WERI-Rb-1 (cell line): ENCODE results near the gene SPEG.

ENCODE experiments used
- DNase-seq: peaks from one replicate; pipeline ENCODE4 v3.0.0-alpha.2; 2020
- H3K27ac ChIP-seq: fragments of 250-450 bp; sonication (Bioruptor Pico); 2 replicates; pipeline ENCODE4 v1.5.1; 2020; ENCODE audit warnings: mild to moderate bottlenecking, moderate library complexity
- H3K27me3 ChIP-seq: fragments of 250-450 bp; sonication (Bioruptor Pico); 2 replicates; pipeline ENCODE4 v1.5.1; 2021; ENCODE audit warnings: mild to moderate bottlenecking, low read depth, moderate library complexity; ENCODE audit not compliant: insufficient read depth, severe bottlenecking
- H3K36me3 ChIP-seq: fragments of 250-450 bp; sonication (Bioruptor Pico); 2 replicates; pipeline ENCODE4 v1.5.1; 2020; ENCODE audit warnings: mild to moderate bottlenecking, moderate library complexity
- H3K4me3 ChIP-seq: 2 replicates; pipeline ENCODE4 v1.5.1; 2011; ENCODE audit warnings: low read depth, mild to moderate bottlenecking, control low read depth, low read length
- H3K9me3 ChIP-seq: fragments of 250-450 bp; sonication (Bioruptor Pico); 2 replicates; pipeline ENCODE4 v1.5.1; 2021; ENCODE audit warnings: mild to moderate bottlenecking, moderate library complexity; ENCODE audit not compliant: severe bottlenecking
- CTCF ChIP-seq: IDR thresholded peaks from 2 replicates; pipeline ENCODE4 v1.5.1; 2011; ENCODE audit warnings: low read depth, mild to moderate bottlenecking, control low read depth, inconsistent platforms, low read length

The SPEG gene

GRCh38 chr2:219505585-219505984 is 70.9 kb downstream of the SPEG start:
- Histone ChIP-seq H3K9me3 (no peaks in the 10 kb centered on the region), H3K27ac (no peak overlapping the region; the same call in 1 of the 2 replicates), H3K4me3 (no peak overlapping the region), H3K36me3 (peaks cover 14% of the 10 kb centered on the region), H3K27me3 (no peaks in the 10 kb centered on the region)
- no peak for TF ChIP-seq CTCF
- DNase-seq: no peak

GRCh38 chr2:219506153-219506801 is 71.6 kb downstream of the SPEG start:
- no peaks in the 10 kb centered on the region for H3K27me3 ChIP-seq
- H3K27ac ChIP-seq: peak overlapping the region; percentile 90
- H3K4me3 ChIP-seq: no peak overlapping the region
- peaks cover 14% of the 10 kb centered on the region for H3K36me3 ChIP-seq
- peak; percentile 38 for DNase-seq
- no peaks in the 10 kb centered on the region for H3K9me3 ChIP-seq
- TF ChIP-seq CTCF: no peak

DNA sequence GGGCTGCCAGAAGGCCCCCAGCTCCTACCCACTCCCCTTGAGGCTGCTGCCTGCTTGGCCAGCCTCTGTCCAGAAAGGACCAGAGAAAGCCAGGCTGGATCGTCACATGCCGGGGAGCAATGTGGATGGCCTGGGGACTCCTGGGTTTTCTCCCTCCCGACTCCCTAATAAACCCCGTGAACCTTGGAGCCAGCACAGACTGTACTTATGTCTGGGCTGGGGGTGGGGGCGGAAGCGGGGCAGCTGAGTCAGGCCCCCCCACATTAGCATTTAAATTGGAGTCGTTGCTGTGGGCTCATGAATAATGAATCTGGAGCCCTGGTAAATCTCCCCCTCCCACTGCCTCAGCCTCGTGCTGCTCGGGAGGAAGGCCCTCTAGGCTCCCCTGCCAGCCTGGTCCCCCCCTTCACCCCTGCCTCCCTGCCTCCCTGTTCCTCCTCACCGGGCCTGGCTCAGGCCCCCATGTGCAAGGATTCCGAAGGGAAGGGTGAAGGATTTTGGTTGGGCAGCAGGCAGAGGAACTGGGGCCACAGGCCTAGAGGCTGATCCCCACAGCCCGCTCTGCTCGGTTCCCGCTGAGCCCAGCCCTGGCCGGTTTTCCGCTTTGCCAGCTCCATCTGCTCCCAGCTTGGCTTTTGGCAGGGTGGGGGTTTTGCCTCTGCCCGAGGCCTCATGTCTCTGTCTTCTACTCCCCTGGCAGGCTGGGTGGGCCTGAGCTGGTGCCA is 72.3 kb downstream of the SPEG start:
- H3K27ac ChIP-seq: peak overlapping the region; percentile 90
- no peak for TF ChIP-seq CTCF
- H3K36me3 ChIP-seq: peaks cover 14% of the 10 kb centered on the region
- H3K4me3 ChIP-seq: no peak overlapping the region
- H3K27me3 ChIP-seq: no peaks in the 10 kb centered on the region
- H3K9me3 ChIP-seq: no peaks in the 10 kb centered on the region
- DNase-seq: peak; percentile 85

- H3K4me3 ChIP-seq: no peak overlapping the region
- no peak for TF ChIP-seq CTCF
- no peaks in the 10 kb centered on the region for H3K9me3 ChIP-seq
- H3K36me3 ChIP-seq: peaks cover 14% of the 10 kb centered on the region
- no peaks in the 10 kb centered on the region for H3K27me3 ChIP-seq
- no peak for DNase-seq
- H3K27ac ChIP-seq: peak overlapping the region; percentile 90
These were observed 73.2 kb downstream of the SPEG start for GRCh38 chr2:219507581-219508443.

- DNase-seq: no peak
- Histone ChIP-seq H3K4me3 (no peak overlapping the region), H3K36me3 (peaks cover 14% of the 10 kb centered on the region), H3K27ac (peak overlapping the region; percentile 90), H3K9me3 (no peaks in the 10 kb centered on the region), H3K27me3 (no peaks in the 10 kb centered on the region)
- no peak for TF ChIP-seq CTCF
These were observed 73.7 kb downstream of the SPEG start for GRCh38 chr2:219508444-219508734.
